ENCODE results near the gene CTDSPL.
"Not testable (repeated sequence)": the region's sequence is repeated elsewhere in the genome, so short reads cannot be mapped to it uniquely, and the experiment has no call there.

The CTDSPL gene, protein sequence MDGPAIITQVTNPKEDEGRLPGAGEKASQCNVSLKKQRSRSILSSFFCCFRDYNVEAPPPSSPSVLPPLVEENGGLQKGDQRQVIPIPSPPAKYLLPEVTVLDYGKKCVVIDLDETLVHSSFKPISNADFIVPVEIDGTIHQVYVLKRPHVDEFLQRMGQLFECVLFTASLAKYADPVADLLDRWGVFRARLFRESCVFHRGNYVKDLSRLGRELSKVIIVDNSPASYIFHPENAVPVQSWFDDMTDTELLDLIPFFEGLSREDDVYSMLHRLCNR

DNA sequence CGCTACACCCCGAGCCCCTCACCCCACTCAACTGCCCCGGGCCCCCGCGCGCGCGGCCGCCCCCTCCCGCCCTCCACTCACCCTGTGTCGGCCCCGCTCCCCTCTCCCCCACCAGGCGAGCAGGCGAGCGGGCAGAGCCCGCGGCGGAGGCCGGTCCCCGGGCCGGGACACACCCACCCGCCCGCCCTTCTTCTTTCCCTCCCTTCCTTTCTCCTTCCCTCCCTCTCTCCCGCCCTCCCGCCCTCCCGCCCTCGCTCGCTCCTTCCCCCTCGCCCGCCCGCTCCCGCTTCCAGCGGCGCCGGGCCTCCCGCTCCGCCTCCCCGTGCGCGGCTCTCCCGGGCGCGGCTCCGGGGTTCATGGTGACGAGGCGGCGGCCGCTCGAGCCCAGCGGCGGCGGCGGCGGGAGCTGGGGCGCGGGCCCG, at the start of gene CTDSPL:
Gene CTDSPL, plus strand, starts transcription at position 261 of the 422 bp plus-strand sequence. CDS start 320 bp downstream, outside the sequence.
- no peak for DNase-seq

DNA sequence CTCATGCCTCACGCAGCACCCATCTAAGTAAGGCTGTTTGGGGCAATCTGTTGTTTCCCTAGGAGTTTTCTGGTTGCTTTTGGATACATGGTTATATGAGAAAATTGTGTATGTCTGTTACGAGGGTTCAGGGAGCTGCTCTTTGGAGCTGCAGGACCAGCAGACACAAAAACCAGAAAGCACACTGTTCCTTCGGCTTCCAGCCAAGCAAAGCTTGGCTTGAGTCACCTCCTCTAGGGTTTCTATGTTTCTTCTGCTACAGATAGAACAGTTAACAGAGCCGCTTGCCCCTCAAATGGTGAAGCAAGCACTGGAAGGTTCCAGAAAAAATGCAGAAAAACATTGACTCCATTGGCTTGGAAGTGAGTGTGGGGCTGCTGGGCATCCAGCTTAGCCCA, 49.2 kb upstream of the CTDSPL start:
- no peak for DNase-seq

DNA sequence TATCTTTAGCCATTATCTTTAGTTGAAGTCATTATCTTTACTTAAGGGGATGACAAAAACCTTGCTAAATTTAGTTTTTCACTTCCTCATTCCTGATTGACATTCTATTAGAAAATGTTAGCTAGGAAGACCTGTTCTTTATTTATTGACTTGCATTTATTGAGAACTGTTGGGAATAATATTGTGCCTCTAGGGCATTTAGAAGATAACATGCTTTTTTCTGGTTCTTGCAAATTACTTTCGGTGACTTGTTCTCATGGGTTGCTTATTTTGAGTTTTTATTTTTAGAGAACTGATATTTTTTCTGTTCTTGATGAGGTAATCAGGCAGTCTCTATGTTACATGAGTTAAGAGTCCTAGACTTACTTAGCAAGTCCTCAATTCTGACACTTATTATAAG, 48.3 kb upstream of the CTDSPL start:
- no peak for DNase-seq

DNA sequence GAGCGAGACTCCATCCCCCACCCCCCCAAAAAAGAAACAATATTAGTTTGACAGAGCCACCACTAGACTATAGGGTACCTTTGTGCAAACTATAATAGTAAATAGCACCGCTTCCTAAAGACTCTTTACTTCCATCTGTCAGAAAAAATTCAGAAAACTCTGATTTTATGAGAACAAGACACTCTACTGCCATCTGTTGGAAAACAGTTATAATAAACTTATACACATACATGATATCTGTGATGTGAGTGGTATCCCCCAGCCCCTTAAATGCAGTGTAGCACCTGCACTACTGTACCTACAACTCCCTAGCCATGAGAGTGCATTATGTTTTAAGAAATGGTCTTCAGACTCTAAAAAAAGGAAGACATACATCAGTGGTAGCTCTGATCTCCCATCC, 47.1 kb upstream of the CTDSPL start:
- DNase-seq, result no peak

DNA sequence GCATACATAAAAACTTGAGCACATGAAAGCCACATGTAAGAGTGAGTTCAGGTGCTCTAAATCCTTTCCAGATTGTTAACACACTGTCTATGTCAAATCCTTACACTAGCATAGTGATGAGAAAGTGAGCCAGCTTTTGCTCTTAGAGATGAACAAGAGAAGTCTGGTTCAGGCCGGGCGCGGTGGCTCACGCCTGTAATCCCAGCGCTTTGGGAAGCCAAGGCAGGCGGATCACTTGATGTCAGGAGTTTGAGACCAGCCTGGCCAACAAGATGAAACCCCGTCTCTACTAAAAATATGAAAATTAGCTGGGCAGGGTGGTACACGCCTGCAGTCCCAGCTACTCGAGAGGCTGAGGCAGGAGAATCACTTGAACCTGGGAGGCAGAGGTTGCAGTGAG, 46.5 kb upstream of the CTDSPL start:
- not testable (repeated sequence) for DNase-seq

- no peak for DNase-seq
Measured at GRCh38 chr3:37816271-37816670, 45.4 kb upstream of the CTDSPL start.

GRCh38 chr3:37819591-37819990, 42.1 kb upstream of the CTDSPL start:
- DNase-seq, result no peak

- no peak for DNase-seq
Measured at GRCh38 chr3:37820286-37820685, 41.4 kb upstream of the CTDSPL start.

GRCh38 chr3:37823189-37823588, 38.5 kb upstream of the CTDSPL start:
- no peak for DNase-seq

- DNase-seq, result no peak
Measured at GRCh38 chr3:37824090-37824953, 37.4 kb upstream of the CTDSPL start.

GRCh38 chr3:37824954-37825328, 36.7 kb upstream of the CTDSPL start:
- no peak for DNase-seq

- no peak for DNase-seq
Measured at GRCh38 chr3:37825744-37826400, 35.8 kb upstream of the CTDSPL start.

- no peak for DNase-seq
Measured at GRCh38 chr3:37826502-37826901, 35.2 kb upstream of the CTDSPL start.

DNA sequence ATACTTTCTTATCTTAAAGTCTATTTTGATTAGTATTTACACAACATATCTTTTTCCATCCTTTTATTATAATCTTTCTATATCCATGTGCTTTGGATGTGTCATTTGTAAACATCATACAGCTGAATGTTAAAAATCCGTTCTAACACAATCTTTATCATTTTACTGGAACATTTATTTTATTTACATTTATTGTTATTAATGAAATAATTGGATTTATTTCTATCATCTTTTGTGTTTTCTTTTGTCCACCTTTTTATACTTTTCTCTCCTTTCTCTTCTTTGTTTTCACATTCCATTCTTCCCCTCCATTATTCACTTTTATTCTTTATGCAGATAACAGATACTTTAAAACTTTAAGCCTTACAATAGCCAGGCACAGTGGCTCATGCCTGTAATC, 34.7 kb upstream of the CTDSPL start:
- DNase-seq, result no peak

DNA sequence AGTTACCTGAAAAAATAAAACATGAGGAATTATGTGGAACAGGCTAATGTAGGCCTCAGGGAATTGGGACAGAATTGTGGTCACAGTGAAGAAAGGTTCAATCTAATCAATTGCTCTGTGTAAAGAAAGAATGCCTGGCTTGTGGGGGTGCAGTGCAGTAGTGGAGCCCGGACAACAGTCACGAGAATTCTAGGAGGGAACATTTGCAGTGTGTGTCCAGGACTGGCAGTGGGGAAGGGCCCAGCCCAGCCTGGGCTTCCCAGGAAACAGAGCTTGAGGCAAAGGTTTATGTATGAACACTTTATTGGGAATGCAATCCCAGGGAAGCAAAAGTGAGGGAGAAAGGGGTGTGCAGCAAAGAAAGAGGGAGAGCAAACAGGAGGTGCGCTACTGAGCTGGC, 29.2 kb upstream of the CTDSPL start:
- DNase-seq, result no peak

- no peak for DNase-seq
Measured at GRCh38 chr3:37833302-37834186, 28.1 kb upstream of the CTDSPL start.

GRCh38 chr3:37836589-37836988, 25.1 kb upstream of the CTDSPL start:
- no peak for DNase-seq

DNA sequence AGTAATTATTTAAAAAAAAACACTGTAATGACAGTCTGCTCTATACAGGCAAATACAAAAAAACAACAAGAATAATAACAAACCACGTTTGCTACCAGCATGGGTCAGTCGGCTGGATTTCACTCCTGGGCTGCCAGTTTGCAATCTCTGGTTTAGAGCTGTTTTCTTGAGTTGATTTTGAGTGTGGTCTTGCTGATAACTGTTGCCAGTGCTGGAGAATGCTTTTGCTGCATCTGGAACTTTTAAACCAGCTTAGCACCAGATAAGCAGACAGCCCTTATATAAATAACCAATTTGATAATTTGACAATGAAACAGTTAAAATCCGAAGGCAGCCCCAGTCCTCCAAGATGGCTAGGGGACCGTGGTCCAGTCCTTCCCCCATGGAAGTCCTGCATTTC, 14.0 kb upstream of the CTDSPL start:
- DNase-seq, result no peak

DNA sequence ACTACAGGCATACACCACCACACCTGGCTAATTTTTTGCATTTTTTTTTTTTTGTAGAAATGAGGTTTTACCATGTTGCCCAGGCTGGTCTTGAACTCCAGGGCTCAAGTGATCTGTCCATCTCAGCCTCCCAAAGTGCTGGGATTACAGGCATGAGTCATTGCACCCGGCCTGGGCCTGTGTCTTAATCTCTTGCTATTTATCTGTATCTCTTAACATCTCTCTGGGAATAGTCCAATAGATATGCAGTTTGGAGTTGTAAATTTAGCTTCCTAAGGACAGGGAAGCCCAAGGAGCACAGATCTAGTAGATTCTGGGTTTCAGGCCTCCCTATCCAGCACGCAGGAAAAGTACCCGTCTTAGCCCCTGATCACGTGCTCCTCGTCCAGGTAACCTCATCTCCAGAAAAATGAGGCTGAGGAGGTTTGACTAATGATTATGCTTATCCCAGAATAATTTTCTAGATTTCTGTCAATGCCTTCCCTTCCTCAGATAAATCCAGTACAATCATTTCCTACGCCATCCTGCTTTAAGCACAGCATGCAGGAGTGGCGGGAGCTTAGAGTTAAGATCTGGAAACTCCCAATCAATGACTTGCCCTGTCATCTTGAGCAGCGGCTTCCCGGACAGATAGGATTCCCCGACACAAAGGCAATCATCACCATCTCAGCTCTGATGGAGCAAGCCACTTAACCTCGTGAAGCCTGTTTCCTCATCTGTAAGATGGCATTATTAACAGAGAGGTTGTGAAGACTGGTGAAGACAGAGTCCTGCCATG, 12.3 kb upstream of the CTDSPL start:
- DNase-seq, result no peak

DNA sequence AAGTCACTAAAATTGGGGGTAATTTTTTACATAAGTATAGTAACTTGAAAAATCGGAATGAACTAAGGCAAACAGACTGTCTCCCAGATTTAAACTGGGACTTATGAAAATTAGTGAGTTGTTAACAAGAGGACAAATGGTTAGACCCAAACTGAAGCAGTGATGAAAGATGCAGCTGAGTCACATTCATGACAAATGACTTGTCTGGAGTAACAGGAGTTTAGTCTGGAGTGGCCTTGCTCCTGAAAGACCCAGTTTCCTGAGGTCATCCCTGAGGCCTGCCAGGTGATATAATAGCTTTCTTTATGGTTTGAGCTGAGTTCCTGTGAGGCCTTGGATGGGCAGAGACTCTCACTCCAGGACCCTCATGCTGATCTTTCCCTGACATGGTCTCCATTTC, 9.6 kb upstream of the CTDSPL start:
- DNase-seq, result no peak

GRCh38 chr3:37852771-37853170, 8.9 kb upstream of the CTDSPL start:
- no peak for DNase-seq

All from cerebellar nuclear complex (tissue), 1 donor.